Endothelial cell of umbilical vein (primary cell): ENCODE data around the gene PTPRT. TPM values are rescaled to one million over a fixed set of nuclear protein-coding genes. Genes with fewer than 3 reads are reported as not detected.

Source experiments
- BruUV-seq: library from RNA; stranded (reverse); fragments of 400-500 nt; replicated peaks from 2 replicates; lab custom pipeline; 2021; lab: Mats Ljungman, UMichigan
- CTCF ChIA-PET: fragments of 300-600, 350-600 bp; sonication (Branson Sonifier 250); formaldehyde crosslinking; loops from one replicate; lab custom pipeline; 2021; ENCODE audit warnings: antibody characterized with exemption, inconsistent platforms; lab: Charles Lee
- POLR2A ChIA-PET: fragments of 300-600, 350-600 bp; sonication (Branson Sonifier 250); formaldehyde crosslinking; loops from one replicate; lab custom pipeline; 2021; ENCODE audit warnings: antibody characterized with exemption, inconsistent platforms; lab: Charles Lee
- DNase-seq: peaks from one replicate; pipeline ENCODE4 v3.0.0-alpha.2; 2011; ENCODE audit warnings: low read depth, low spot score
- FAIRE-seq: peaks from 2 replicates; lab custom pipeline; 2011; peaks lifted over from hg19 to GRCh38; lab: Jason Lieb, UNC
- H2AFZ ChIP-seq: 2 replicates; pipeline ENCODE4 v1.6.0; 2012; ENCODE audit warnings: low read depth, low read length, control low read depth, inconsistent platforms
- H3K27ac ChIP-seq: 2 replicates; pipeline ENCODE4 v1.5.1; 2011; ENCODE audit warnings: low read depth, mild to moderate bottlenecking, control low read depth, low read length, moderate library complexity; ENCODE audit not compliant: insufficient read depth
- H3K27me3 ChIP-seq, 2 experiments: 2 replicates each; pipeline versions ENCODE4 v1.6.0 to v1.6.1; 2011; ENCODE audit warnings: low read length in 2 of 2, mixed read lengths in 1 of 2; ENCODE audit not compliant: control insufficient read depth in 2 of 2, insufficient read depth in 2 of 2
- H3K36me3 ChIP-seq, 2 experiments: 2 replicates in 1 of 2; 3 replicates in 1 of 2; pipeline ENCODE4 v1.5.1; 2011; ENCODE audit warnings: low read length in 2 of 2, mild to moderate bottlenecking in 1 of 2, moderate library complexity in 1 of 2; ENCODE audit not compliant: control insufficient read depth in 2 of 2, insufficient read depth in 2 of 2; ENCODE audit errors: extremely low read depth in 1 of 2
- H3K4me1 ChIP-seq: 3 replicates; pipeline ENCODE4 v1.5.1; 2011; ENCODE audit warnings: mild to moderate bottlenecking, low read length; ENCODE audit not compliant: control insufficient read depth, insufficient read depth; ENCODE audit errors: extremely low read depth
- H3K4me2 ChIP-seq: 2 replicates; pipeline ENCODE4 v1.6.1; 2011; ENCODE audit warnings: low read length, control low read depth, mixed read lengths; ENCODE audit not compliant: insufficient read depth
- H3K4me3 ChIP-seq, 3 experiments: fragments of 200-600 bp in 1 of 3; sonication (generic), shearing (Covaris generic) in 1 of 3; replicated peaks in 1 of 3; 2 replicates each; pipeline ENCODE4 v1.5.1; 2011 to 2016; ENCODE audit warnings: control low read depth in 3 of 3, low read length in 3 of 3, mild to moderate bottlenecking in 2 of 3, inconsistent platforms in 1 of 3, low read depth in 1 of 3, moderate library complexity in 1 of 3; ENCODE audit not compliant: insufficient read depth in 1 of 3
- H3K79me2 ChIP-seq: 2 replicates; pipeline ENCODE4 v1.6.0; 2012; ENCODE audit warnings: low read length, inconsistent platforms; ENCODE audit not compliant: control insufficient read depth, insufficient read depth
- H3K9ac ChIP-seq: replicated peaks from 2 replicates; pipeline ENCODE3; 2011; ENCODE audit warnings: low read length, control low read depth; ENCODE audit not compliant: insufficient read depth; ENCODE audit errors: extremely low read depth
- H3K9me1 ChIP-seq: replicated peaks from 3 replicates; pipeline ENCODE4 v1.6.0; 2011; ENCODE audit warnings: mild to moderate bottlenecking, low read length; ENCODE audit not compliant: control insufficient read depth, insufficient read depth; ENCODE audit errors: extremely low read depth
- H3K9me3 ChIP-seq: replicated peaks from 2 replicates; pipeline ENCODE4 v1.5.1; 2012; ENCODE audit warnings: low read length, inconsistent platforms; ENCODE audit not compliant: control insufficient read depth, insufficient read depth
- H4K20me1 ChIP-seq: replicated peaks from 2 replicates; pipeline ENCODE3; 2011; ENCODE audit warnings: mild to moderate bottlenecking, low read length; ENCODE audit not compliant: control insufficient read depth, insufficient read depth; ENCODE audit errors: extremely low read depth
- CTCF ChIP-seq, 2 donors: IDR thresholded peaks; 1 replicate in 1 of 2; 2 replicates in 1 of 2; pipeline ENCODE4 v1.5.1; 2011; ENCODE audit warnings: low read length in 2 of 2, mild to moderate bottlenecking in 2 of 2, moderate library complexity in 2 of 2, control low read depth in 1 of 2, inconsistent platforms in 1 of 2, low read depth in 1 of 2; ENCODE audit not compliant: insufficient read depth in 1 of 2; ENCODE audit errors: extremely low read depth in 1 of 2
- EZH2 ChIP-seq: IDR thresholded peaks from 2 replicates; pipeline ENCODE4 v1.6.1; 2012; ENCODE audit warnings: borderline replicate concordance, low read depth, mild to moderate bottlenecking, moderate library complexity, low read length, inconsistent platforms; ENCODE audit not compliant: severe bottlenecking
- FOS ChIP-seq: IDR thresholded peaks from 2 replicates; pipeline ENCODE4 v1.6.1; 2011; ENCODE audit warnings: mild to moderate bottlenecking, low read length, moderate library complexity, borderline replicate concordance; ENCODE audit not compliant: insufficient read depth
- GATA2 ChIP-seq: IDR thresholded peaks from 2 replicates; pipeline ENCODE4 v1.7.0; 2011; ENCODE audit warnings: low read depth, mild to moderate bottlenecking, moderate library complexity, mixed read lengths, low read length; ENCODE audit not compliant: insufficient read length, insufficient read depth
- JUN ChIP-seq: IDR thresholded peaks from 2 replicates; pipeline ENCODE4 v1.6.1; 2011; ENCODE audit warnings: borderline replicate concordance, low read depth; ENCODE audit not compliant: insufficient read length, insufficient read depth
- MAX ChIP-seq: IDR thresholded peaks from 2 replicates; pipeline ENCODE4 v1.6.1; 2011; ENCODE audit not compliant: insufficient read depth, insufficient read length
- MYC ChIP-seq: IDR thresholded peaks from one replicate; pipeline ENCODE4 v1.6.1; 2011; ENCODE audit warnings: mild to moderate bottlenecking, low read depth, low read length
- POLR2A ChIP-seq: IDR thresholded peaks from 2 replicates; pipeline ENCODE4 v1.6.1; 2012; ENCODE audit warnings: low read depth, mild to moderate bottlenecking, control low read depth, low read length
- POLR2AphosphoS5 ChIP-seq: IDR thresholded peaks from 2 replicates; pipeline ENCODE4 v1.6.1; 2012; ENCODE audit warnings: low read depth, mild to moderate bottlenecking, control low read depth, low read length, moderate library complexity; ENCODE audit not compliant: insufficient read depth
- dilution Hi-C: fragments of 300-500 bp; cut with MboI; formaldehyde crosslinking; loops from one replicate; pipeline ENCODE4 v1.15.0; 2019; ENCODE audit warnings: low sequenced_read_pairs; ENCODE audit not compliant: extremely low pct_ligation_motif_present
- intact Hi-C: fragments of 100-400 bp; cut with micrococcal nuclease; formaldehyde crosslinking; loops from one replicate; pipeline ENCODE4 v1.10.0; 2022
- polyA plus RNA-seq, 4 experiments: library from polyadenylated mRNA; depleted of rRNA in 3 of 4; stranded (reverse) in 3 of 4; unstranded in 1 of 4; fragments of >200 nt; gene quantifications; 2 replicates each; pipeline versions ENCODE4 v1.2.1 to v1.2.3, GENCODE V29; 2011 to 2012; ENCODE audit warnings: missing spikeins in 1 of 4
- total RNA-seq: library from RNA; stranded (reverse); gene quantifications from 2 replicates; pipeline ENCODE4 v1.2.3, GENCODE V29; 2021

Gene PTPRT
- total and polyA plus RNA-seq, 2 donors (not counting 3 experiments of a cell fraction or from before 2014, with no cell fraction given) = not detected

DNA sequence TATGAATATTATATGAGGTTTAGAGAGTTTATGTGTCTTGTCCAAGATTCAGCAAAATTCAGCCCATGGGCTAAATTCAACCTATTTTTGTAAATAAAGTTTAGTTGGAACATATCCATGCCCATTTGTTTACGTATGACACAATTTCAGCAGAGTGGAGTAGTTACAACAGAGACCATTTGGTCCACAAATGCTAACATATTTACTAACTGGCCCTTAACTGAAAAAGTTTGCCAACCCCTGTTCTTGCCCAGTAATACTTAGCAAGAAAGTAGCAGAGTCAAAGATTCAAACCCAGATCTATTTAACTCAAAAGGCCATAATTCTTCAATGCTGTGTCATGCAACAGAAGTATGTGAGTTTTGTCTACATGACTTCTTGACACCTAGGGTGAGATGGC, 561.0 kb downstream of the PTPRT start:
- H3K36me3 ChIP-seq = no peaks in the 10 kb centered on the region
- peaks cover 3% of the 10 kb centered on the region for H3K9me3 ChIP-seq
- no peak overlapping the region for H3K9ac ChIP-seq
- no peaks in the 10 kb centered on the region for H3K4me1 ChIP-seq
- H4K20me1 ChIP-seq = no peaks in the 10 kb centered on the region
- no peaks in the 10 kb centered on the region for H3K27me3 ChIP-seq
- DNase-seq (no peak), FAIRE-seq (no peak)
- H2AFZ ChIP-seq = no peak overlapping the region
- ChIA-PET POLR2A (no interaction called here), CTCF (no interaction called here)
- TF ChIP-seq JUN = no peak
- TF ChIP-seq POLR2AphosphoS5 = no peak
- TF ChIP-seq GATA2 = no peak
- dilution Hi-C loops = no loop called here
- no peak overlapping the region for H3K4me2 ChIP-seq
- H3K9me1 ChIP-seq = no peaks in the 10 kb centered on the region
- H3K27ac ChIP-seq = no peak overlapping the region
- BruUV-seq = no TSS peak
- no peaks in the 10 kb centered on the region for H3K79me2 ChIP-seq
- H3K4me3 ChIP-seq = no peak overlapping the region
- intact Hi-C loops = no loop called here

DNA sequence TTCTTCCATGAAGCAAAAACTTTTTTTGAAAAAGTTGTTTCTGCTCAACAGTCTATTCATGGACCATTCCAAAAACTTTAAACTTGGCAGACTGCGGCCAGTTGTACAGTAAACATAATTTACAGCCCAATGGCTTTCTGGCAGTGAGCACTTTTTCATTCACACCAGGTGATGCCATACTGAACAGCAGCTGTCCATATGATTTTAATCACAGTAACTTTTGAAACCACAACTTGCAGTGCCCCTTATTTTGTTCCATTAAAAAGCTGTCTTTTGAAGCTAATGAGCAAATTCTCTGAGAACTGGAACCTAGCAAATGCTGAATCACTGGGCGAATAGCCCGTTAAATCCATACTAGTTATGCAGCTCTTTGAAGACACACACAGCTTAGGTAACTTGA, 576.6 kb downstream of the PTPRT start:
- Histone ChIP-seq H3K79me2 (no peaks in the 10 kb centered on the region), H3K4me3 (no peak overlapping the region), H2AFZ (no peak overlapping the region), H4K20me1 (no peaks in the 10 kb centered on the region), H3K4me2 (no peak overlapping the region), H3K27me3 (no peaks in the 10 kb centered on the region), H3K9me1 (no peaks in the 10 kb centered on the region), H3K9ac (no peak overlapping the region), H3K27ac (no peak overlapping the region), H3K9me3 (peaks cover 2% of the 10 kb centered on the region), H3K4me1 (no peaks in the 10 kb centered on the region), H3K36me3 (no peaks in the 10 kb centered on the region)
- BruUV-seq = no TSS peak
- dilution Hi-C loops = no loop called here
- TF ChIP-seq MYC (no peak), MAX (no peak), GATA2 (no peak), CTCF (IDR thresholded peaks at IDR 0.05; ENCODE audit: extremely low read depth in 1 of 2, insufficient read depth in 1 of 2, low read depth in 1 of 2, low read length in 2 of 2) (no peak), POLR2AphosphoS5 (no peak), EZH2 (no peak), POLR2A (no peak), JUN (no peak), FOS (no peak)
- ChIA-PET POLR2A (no interaction called here), CTCF (no interaction called here)
- DNase-seq = no peak
- intact Hi-C loops = no loop called here
- FAIRE-seq = no peak
